Mammary epithelial cell (primary cell): Measurements from ENCODE around the gene SCAI.

Source experiments
- EZH2 ChIP-seq: IDR thresholded peaks from 2 replicates; pipeline ENCODE4 v1.6.1; 2012; ENCODE audit warnings: low read length, inconsistent platforms, borderline replicate concordance
- TF ChIP-seq, protein P1 (sequence below), 2 donors: IDR thresholded peaks in 1 of 2; conservative IDR thresholded peaks in 1 of 2; 2 replicates each; pipeline ENCODE4 v1.5.1; 2011 to 2012; ENCODE audit warnings: inconsistent platforms in 2 of 2, low read length in 2 of 2, mild to moderate bottlenecking in 2 of 2, control low read depth in 1 of 2, low read depth in 1 of 2; ENCODE audit not compliant: insufficient read depth in 1 of 2; ENCODE audit errors: extremely low read depth in 1 of 2

DNA sequence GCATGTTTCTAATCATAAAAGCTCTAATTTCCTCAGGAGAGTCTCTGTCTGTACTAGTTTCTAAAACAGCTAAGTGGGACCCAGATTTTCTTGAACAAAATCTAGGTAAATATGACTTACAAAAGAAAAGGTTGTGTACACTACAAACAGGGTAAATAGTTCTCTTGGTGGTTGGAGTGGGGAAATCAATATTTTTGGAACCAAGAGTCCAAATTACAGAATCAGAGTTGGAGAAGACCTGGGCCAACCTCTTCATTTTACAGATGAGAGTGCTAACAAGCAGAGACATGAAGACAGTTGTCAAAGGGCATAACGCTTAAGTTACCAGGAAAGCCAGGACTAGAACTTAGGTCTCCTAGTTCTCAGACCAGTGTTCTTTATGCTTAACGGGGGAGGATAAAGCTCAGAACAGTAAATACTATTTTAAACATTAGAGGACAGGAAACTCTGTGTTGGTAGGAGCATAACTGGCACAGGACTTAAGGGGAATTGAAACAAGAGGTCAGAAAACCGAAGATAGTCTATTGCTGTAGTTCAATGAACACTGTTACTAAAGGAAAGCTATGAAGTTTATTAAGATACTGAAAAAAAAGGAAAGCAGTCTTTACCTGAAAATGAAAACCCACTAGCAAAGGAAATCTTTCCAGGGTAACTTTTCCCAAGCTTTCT is 193.1 kb downstream of the SCAI start:
- TF ChIP-seq, protein P1, sequence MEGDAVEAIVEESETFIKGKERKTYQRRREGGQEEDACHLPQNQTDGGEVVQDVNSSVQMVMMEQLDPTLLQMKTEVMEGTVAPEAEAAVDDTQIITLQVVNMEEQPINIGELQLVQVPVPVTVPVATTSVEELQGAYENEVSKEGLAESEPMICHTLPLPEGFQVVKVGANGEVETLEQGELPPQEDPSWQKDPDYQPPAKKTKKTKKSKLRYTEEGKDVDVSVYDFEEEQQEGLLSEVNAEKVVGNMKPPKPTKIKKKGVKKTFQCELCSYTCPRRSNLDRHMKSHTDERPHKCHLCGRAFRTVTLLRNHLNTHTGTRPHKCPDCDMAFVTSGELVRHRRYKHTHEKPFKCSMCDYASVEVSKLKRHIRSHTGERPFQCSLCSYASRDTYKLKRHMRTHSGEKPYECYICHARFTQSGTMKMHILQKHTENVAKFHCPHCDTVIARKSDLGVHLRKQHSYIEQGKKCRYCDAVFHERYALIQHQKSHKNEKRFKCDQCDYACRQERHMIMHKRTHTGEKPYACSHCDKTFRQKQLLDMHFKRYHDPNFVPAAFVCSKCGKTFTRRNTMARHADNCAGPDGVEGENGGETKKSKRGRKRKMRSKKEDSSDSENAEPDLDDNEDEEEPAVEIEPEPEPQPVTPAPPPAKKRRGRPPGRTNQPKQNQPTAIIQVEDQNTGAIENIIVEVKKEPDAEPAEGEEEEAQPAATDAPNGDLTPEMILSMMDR (conservative IDR thresholded peaks at IDR 0.05 in 1 of 2, IDR thresholded peaks at IDR 0.05 in 1 of 2; ENCODE audit: extremely low read depth in 1 of 2, insufficient read depth in 1 of 2, low read depth in 1 of 2, low read length in 2 of 2): no peak
- TF ChIP-seq EZH2: no peak
